Activated naive CD8-positive, alpha-beta T cell (primary cell): Measurements from ENCODE around the gene NEXN.
"Not testable (repeated sequence)": the region's sequence is repeated elsewhere in the genome, so short reads cannot be mapped to it uniquely, and the experiment has no call there.

ENCODE experiments used
- H3K27ac Mint-ChIP-seq: one replicate; pipeline ENCODE4 v1.8.0; 2021; ENCODE audit warnings: mixed read lengths
- H3K27me3 Mint-ChIP-seq: one replicate; pipeline ENCODE4 v1.8.0; 2021; ENCODE audit warnings: mixed read lengths
- H3K36me3 Mint-ChIP-seq: one replicate; pipeline ENCODE4 v1.8.0; 2021; ENCODE audit warnings: mixed read lengths
- H3K4me1 Mint-ChIP-seq: one replicate; pipeline ENCODE4 v1.8.0; 2021; ENCODE audit warnings: low read depth, mixed read lengths
- H3K4me3 Mint-ChIP-seq: one replicate; pipeline ENCODE4 v1.8.0; 2021; ENCODE audit warnings: mild to moderate bottlenecking, mixed read lengths
- H3K9me3 Mint-ChIP-seq: one replicate; pipeline ENCODE4 v1.8.0; 2021; ENCODE audit warnings: low read depth, mixed read lengths

Gene NEXN

DNA sequence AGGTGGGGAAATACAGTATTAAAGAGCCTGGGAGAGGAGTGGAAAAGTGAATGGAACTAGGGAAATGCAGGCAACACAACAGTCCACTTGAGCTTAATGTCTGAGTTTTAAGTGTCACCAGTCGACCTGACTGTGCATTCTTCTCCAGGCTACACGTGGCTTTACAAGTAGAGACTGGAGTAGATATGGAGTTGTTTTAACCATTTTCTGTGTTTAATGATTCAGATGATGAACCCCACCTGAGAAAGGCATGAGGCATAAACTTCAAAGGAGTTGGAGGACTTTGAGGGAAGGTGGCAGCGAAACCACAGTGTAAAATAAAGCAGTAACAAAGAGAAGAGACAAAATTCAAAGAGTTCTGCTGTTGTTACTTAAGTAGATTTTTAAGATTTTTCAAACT lies 77.9 kb downstream of the NEXN start:
- Mint-ChIP-seq H3K4me3 (peak overlapping the region; percentile 43), H3K4me1 (peaks cover 59% of the 10 kb centered on the region), H3K27ac (peak overlapping the region; percentile 81), H3K36me3 (peaks cover 22% of the 10 kb centered on the region), H3K27me3 (no peaks in the 10 kb centered on the region), H3K9me3 (no peaks in the 10 kb centered on the region)

DNA sequence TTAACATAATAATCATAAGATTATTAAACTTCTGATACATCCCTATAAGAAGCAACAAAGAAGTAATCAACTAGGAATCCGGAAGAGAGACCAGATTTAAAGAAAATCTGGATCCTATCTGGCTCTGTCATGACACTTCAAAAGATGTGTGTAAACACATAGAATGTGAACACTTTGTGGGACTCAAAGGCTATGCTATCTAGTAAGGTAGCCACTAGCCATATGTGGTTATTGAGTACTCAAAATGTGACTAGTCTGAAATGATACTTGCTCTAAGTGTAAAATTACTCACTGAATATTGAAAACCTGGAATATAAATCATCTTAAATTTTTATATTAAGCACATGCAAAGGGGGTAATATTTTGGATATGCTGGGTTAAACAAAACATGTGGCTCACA lies 81.8 kb downstream of the NEXN start:
- Mint-ChIP-seq H3K9me3 (no peaks in the 10 kb centered on the region), H3K4me3 (peak overlapping the region; percentile 44), H3K36me3 (peaks cover 28% of the 10 kb centered on the region), H3K4me1 (peaks cover 71% of the 10 kb centered on the region), H3K27ac (no peak overlapping the region), H3K27me3 (no peaks in the 10 kb centered on the region)

DNA sequence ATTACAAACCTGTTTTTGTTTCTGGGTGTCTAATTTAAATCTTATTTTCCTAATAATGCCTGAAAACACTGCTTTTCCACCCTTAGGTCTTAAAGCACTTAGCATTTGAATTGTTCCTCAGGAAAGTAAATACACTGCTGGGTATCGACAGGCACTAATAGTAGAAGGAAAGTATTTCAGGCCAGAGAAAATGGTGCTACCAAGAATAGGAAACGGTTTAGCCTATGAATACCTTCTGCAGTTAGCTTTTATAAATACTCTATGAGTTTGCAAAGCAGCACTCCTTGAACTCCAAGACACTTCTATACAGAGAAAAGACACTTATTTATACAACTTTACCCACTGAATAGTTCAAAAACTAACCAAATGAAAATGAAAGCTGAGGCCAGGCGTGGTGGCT lies 83.7 kb downstream of the NEXN start:
- peak overlapping the region; percentile 77 for H3K4me3 Mint-ChIP-seq
- no peaks in the 10 kb centered on the region for H3K27me3 Mint-ChIP-seq
- peaks cover 28% of the 10 kb centered on the region for H3K36me3 Mint-ChIP-seq
- peak overlapping the region; percentile 54 for H3K27ac Mint-ChIP-seq
- H3K9me3 Mint-ChIP-seq, result no peaks in the 10 kb centered on the region
- H3K4me1 Mint-ChIP-seq, result peaks cover 75% of the 10 kb centered on the region

DNA sequence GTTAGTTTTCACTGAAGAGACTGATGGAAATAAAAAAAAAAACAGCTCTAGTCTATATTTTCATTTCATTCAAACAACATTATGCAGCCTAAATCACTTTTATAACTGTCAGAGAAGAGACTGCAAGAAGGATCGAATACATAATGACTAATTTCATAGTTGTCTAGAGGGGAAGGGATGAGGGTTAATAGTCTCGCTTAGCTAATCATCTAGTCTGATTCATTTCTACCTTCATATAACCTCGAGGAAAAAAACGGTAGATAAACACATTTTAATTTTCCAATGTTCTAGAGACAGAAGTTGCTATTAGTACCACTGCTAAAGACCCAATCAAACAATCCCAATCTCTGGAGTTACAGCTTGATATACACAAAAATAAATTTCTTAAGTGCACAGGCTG lies 87.0 kb downstream of the NEXN start:
- no peak overlapping the region for H3K4me3 Mint-ChIP-seq
- no peaks in the 10 kb centered on the region for H3K27me3 Mint-ChIP-seq
- peaks cover 20% of the 10 kb centered on the region for H3K36me3 Mint-ChIP-seq
- H3K4me1 Mint-ChIP-seq, result peaks cover 52% of the 10 kb centered on the region
- H3K27ac Mint-ChIP-seq, result peak overlapping the region; percentile 84
- H3K9me3 Mint-ChIP-seq, result no peaks in the 10 kb centered on the region

DNA sequence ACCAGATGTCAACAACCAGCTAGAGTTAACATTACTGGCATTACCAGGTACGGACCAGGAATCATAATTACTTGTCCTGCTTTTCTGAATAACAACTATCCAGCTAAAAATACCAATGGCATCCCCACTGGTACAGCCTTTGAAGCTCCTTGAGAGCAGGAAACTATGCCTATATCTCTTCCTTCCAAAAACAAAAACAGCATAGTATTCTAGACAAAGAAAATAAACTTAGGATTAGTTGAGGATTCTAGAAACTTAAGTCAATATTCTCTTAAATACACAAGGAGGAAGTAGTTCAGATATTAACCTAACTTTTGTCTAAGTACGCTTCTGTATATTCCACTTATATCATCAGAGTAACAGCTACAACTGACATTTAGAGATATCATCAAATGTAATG lies 87.5 kb downstream of the NEXN start:
- H3K4me3 Mint-ChIP-seq, result no peak overlapping the region
- peaks cover 52% of the 10 kb centered on the region for H3K4me1 Mint-ChIP-seq
- H3K9me3 Mint-ChIP-seq, result no peaks in the 10 kb centered on the region
- H3K27me3 Mint-ChIP-seq, result no peaks in the 10 kb centered on the region
- H3K27ac Mint-ChIP-seq, result peak overlapping the region; percentile 84
- peaks cover 20% of the 10 kb centered on the region for H3K36me3 Mint-ChIP-seq

DNA sequence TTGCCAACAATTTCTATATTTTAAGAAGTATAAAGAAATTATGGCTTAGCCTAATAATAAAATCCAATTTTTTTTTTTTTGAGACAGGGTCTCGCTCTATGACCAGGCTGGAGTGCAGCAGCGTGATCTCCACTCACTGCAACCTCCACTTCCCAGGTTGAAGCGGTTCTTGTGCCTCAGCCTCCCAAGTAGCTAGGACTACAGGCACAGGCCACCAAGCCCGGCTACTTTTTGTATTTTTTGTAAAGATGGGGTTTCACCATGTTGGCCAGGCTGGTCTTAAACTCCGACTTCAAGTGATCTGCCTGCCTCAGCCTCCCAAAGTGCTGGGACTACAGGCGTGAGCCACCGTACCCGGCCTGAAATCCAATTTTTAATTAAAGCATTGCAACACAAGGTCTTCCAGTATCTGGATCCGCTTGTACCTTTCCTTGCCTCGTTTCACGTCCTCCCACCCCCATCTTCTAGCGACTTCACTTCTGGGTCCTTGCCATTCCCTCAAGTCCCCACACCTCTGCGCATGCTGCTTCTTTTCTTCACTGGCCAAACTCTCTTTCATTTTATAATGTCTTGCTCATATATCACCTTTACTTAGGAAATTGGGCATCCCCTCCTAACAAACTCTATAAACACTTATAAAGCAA lies 88.1 kb downstream of the NEXN start:
- Mint-ChIP-seq H3K4me1 (peaks cover 50% of the 10 kb centered on the region), H3K27ac (peak overlapping the region; percentile 84), H3K27me3 (no peaks in the 10 kb centered on the region), H3K9me3 (no peaks in the 10 kb centered on the region), H3K4me3 (no peak overlapping the region), H3K36me3 (peaks cover 16% of the 10 kb centered on the region)

DNA sequence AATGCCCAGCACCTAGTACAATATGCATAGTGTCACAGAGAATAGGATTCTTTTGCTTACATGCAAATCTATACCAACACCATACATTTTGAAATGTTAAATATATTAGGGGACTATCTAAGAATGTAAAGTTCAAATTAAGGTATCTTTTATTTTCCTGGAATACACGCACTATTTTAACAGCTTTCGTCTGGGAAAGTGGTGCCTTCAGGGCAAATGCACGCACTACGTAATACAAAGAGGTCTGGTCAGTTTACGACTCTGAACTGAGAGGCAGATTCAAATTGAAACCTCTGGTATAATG lies 89.5 kb downstream of the NEXN start:
- no peak overlapping the region for H3K4me3 Mint-ChIP-seq
- H3K4me1 Mint-ChIP-seq, result peaks cover 49% of the 10 kb centered on the region
- H3K27ac Mint-ChIP-seq, result no peak overlapping the region
- H3K9me3 Mint-ChIP-seq, result no peaks in the 10 kb centered on the region
- H3K27me3 Mint-ChIP-seq, result no peaks in the 10 kb centered on the region
- peaks cover 13% of the 10 kb centered on the region for H3K36me3 Mint-ChIP-seq

DNA sequence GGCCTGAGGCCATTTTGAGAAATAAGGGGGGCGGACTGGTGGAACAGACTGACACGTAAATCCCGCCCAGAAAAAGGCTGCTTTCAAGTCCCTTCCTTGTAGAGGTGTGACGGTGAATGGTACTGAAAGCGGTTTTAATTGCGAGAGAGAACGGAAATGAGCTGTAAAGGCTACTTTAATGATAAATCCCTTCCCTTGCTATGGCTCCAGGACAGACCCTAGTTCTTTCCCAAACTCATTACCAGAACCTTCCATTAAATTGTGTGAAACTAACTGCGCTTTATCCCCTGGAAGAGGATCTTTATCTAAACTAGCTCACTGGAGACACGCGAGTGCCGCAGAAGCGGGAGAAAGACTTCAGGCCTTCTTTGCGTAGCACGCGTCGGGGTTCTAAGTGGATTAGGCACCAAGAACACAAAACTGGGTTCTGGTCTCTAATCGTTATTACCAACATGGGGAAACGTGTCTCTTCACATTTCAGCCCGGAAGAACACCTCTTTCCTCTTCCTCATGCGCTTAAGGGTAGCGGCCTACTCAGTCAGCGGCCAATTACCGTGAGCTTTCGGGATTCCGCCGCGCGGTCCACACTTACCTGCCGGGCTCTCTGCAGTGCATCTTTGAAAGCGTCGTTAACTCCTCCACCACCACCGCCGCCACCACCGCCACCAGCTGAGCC lies 90.0 kb downstream of the NEXN start:
- no peaks in the 10 kb centered on the region for H3K27me3 Mint-ChIP-seq
- H3K36me3 Mint-ChIP-seq, result peaks cover 12% of the 10 kb centered on the region
- no peaks in the 10 kb centered on the region for H3K9me3 Mint-ChIP-seq
- peaks cover 48% of the 10 kb centered on the region for H3K4me1 Mint-ChIP-seq
- H3K4me3 Mint-ChIP-seq, result no peak overlapping the region
- H3K27ac Mint-ChIP-seq, result no peak overlapping the region

DNA sequence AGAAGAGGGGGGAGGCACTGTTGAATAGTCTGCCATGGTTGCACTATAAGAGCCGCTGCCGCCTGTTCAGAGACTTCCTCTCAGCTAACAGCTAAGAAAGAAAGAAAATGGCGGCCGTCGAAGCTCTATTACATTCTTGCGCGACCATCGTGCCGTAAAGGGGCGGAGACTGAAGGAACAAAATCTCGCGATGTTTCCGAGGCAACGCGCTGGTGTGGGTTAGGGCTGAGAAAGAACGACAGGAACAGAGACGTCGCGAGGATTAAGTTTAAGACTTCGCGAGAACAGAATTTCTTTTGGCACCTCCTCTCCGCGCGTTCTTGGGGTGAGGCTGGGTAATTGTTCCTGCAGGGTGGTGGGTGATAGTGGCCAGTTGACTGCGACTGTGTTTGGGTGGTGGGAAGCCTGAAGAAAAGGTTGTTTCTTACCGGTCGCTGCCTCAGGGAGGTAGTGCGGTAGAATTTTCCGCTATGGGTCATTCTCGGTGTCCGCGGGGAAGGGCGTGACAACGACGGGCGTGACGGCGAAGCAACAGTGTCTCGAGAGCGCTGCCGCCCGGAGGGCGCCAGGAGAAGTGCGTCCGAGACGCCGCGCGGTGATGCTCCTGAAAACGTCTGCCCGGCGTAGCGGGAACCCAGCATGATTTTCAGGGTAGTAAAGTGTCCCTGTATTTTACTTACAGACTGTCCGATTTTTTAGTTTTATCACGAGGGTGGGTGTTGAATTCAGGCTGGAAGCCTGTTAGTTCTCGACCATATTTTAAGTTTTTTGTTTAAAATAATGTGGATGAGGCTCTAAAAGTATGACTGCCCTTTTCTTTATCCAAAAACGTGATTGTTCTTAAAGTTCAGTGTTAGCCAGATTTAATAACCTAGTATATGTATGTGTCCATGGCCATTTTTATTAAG lies 90.8 kb downstream of the NEXN start, which contains the start of gene FUBP1:
FUBP1 (minus strand) TSS at position 104 of the 908 bp plus-strand sequence; CDS start at position 36, 68 bp downstream.
- H3K27ac Mint-ChIP-seq, result no peak within 1 kb of the TSS
- no peaks in the 10 kb centered on the region for H3K9me3 Mint-ChIP-seq
- no peak within 1 kb of the TSS for H3K4me3 Mint-ChIP-seq
- H3K27me3 Mint-ChIP-seq, result no peaks in the 10 kb centered on the region
- peaks cover 51% of the 10 kb centered on the region for H3K4me1 Mint-ChIP-seq
- peaks cover 11% of the 10 kb centered on the region for H3K36me3 Mint-ChIP-seq

DNA sequence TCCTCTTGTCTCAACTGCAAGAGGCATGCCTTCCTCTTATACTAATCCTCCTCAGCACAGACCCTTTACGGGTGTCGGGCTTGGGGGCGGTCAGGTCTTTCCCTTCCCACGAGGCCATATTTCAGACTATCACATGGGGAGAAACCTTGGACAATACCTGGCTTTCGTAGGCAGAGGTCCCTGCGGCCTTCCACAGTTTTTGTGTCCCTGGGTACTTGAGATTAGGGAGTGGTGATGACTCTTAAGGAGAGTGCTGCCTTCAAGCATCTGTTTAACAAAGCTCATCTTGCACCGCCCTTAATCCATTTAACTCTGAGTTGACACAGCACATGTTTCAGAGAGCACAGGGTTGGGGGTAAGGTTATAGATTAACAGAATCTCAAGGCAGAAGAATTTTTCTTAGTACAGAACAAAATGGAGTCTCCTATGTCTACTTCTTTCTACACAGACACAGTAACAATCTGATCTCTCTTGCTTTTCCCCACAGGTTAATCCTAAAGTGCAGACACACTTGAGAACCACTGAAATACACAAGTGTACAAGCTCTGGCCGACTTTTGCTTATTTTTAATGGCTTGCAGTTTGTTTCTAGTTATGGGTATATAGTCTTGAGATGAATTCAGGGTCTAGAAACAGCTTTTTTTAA lies 95.0 kb downstream of the NEXN start:
- H3K9me3 Mint-ChIP-seq, H3K4me3 Mint-ChIP-seq, H3K27me3 Mint-ChIP-seq, H3K27ac Mint-ChIP-seq, H3K36me3 Mint-ChIP-seq: not testable (repeated sequence)
- peaks cover 49% of the 10 kb centered on the region for H3K4me1 Mint-ChIP-seq

DNA sequence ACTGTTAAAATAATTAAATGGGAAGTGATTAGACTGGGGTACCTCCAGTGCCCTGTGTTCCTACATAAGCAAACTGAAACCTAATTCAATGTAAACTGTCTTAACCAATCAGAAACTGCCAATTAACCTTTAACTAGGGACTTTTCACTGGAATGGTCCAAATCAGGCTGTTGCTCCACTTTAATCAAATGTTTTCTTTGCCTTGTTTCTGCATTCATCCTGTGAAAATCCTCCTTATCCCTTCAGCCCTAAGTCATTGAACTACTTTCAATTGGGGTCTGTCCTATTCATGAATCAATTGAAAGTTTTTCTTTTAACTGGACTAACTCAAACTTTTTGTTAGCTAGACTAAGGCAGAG lies 95.6 kb downstream of the NEXN start:
- Mint-ChIP-seq H3K9me3 (no peaks in the 10 kb centered on the region), H3K4me1 (peaks cover 49% of the 10 kb centered on the region), H3K27me3 (no peaks in the 10 kb centered on the region), H3K4me3 (no peak overlapping the region), H3K27ac (no peak overlapping the region), H3K36me3 (peaks cover 9% of the 10 kb centered on the region)

DNA sequence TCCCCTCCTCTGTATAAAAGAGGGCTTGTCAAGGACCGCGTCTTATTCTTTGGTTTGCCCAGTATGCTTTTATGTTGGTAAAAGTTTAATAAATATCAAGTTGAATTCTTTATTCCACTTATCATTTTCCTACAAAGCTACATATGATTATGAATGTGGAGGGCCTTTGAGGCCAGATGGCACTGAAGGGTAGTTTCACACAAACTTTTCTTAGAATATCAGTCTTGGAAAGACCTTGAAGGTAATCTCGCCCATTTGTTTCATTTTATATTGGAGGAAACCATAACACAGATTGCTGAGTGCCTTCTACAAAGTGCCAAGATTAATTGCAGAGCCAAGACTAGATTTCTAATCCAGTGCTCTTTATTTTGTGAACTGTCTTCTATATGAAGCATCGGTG lies 96.2 kb downstream of the NEXN start:
- H3K9me3 Mint-ChIP-seq, result no peaks in the 10 kb centered on the region
- H3K36me3 Mint-ChIP-seq, result peaks cover 11% of the 10 kb centered on the region
- H3K27me3 Mint-ChIP-seq, result no peaks in the 10 kb centered on the region
- H3K4me1 Mint-ChIP-seq, result peaks cover 51% of the 10 kb centered on the region
- no peak overlapping the region for H3K27ac Mint-ChIP-seq
- H3K4me3 Mint-ChIP-seq, result no peak overlapping the region

DNA sequence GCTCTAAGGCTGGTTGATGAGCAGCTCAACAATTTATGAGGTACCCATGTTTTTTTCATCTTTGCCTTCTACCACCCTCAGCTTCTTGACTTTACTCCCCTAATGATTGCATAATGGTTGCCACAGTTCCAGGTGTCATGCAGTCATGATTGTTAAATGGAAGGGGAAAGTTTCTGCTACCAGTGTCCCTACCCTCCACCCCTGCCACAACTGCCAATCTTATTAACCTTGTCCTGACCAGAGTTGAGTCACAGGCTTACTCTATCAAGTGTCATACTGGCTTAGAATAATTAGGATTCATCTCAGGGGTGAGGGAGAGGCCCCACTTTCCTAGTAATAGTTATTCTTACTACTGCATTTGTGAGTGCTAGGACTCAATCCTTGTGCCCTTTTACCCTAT lies 98.4 kb downstream of the NEXN start:
- H3K27ac Mint-ChIP-seq, result no peak overlapping the region
- H3K36me3 Mint-ChIP-seq, result peaks cover 14% of the 10 kb centered on the region
- H3K9me3 Mint-ChIP-seq, result no peaks in the 10 kb centered on the region

DNA sequence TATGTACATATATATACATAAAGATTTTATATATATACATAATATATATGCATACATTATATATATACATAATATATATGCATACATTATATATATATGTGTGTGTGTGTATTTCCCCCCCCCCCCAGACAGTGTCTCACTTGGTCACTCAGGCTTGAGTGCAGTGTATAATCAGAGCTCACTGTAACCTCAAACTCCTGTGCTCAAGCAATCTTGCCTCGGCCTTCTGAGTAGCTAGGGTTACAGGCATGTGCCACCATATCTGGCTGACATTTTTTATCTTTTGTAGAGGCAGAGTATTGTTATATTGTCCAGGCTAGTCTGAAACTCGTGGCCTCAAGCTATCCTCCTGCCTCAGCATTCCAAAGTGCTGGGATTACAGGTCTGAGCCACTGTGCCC lies 99.5 kb downstream of the NEXN start:
- Mint-ChIP-seq H3K36me3 (peaks cover 12% of the 10 kb centered on the region), H3K27me3 (no peaks in the 10 kb centered on the region), H3K4me3 (no peak overlapping the region), H3K9me3 (no peaks in the 10 kb centered on the region), H3K4me1 (peaks cover 44% of the 10 kb centered on the region), H3K27ac (no peak overlapping the region)

More for the DNA sequence above, 98.4 kb downstream of the NEXN start:
- Mint-ChIP-seq H3K27me3 (no peaks in the 10 kb centered on the region), H3K4me3 (no peak overlapping the region), H3K4me1 (peaks cover 48% of the 10 kb centered on the region)

DNA sequence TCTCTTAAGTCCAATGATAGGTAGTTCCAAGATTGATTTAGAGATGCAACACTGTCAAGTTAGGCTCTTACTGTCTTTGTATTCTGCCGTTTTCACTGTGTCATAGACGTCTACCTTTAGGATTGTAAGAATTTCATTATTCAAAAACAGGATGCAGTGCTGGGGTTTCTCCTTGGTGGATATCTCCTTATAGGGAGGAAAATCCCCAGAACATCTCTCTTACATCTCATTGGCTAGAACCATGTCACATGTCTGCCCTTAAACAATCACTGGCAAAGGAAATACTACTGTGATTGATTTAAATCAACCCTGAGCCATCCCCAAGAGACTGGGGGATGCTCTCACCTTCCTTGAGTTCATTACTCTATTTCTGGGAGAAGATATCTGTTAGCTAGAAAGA lies 101.3 kb downstream of the NEXN start:
- Mint-ChIP-seq H3K27ac (no peak overlapping the region), H3K4me3 (no peak overlapping the region)

More for the DNA sequence above, 101.3 kb downstream of the NEXN start:
- Mint-ChIP-seq H3K4me1 (peaks cover 32% of the 10 kb centered on the region), H3K27me3 (no peaks in the 10 kb centered on the region), H3K9me3 (no peaks in the 10 kb centered on the region), H3K36me3 (peaks cover 12% of the 10 kb centered on the region)
